GM21423 (cell line): ENCODE data around the gene NAV2.
A peak's percentile ranks its signal among the peaks of the same experiment; 100 is the strongest.
"Not testable (repeated sequence)": the region's sequence is repeated elsewhere in the genome, so short reads cannot be mapped to it uniquely, and the experiment has no call there.

ENCODE experiments used
- ATAC-seq: cut with Tn5 transposase; IDR thresholded peaks from one replicate; pipeline ENCODE4 v1.9.1; 2021; ENCODE audit warnings: mild to moderate bottlenecking, moderate library complexity; ENCODE audit not compliant: unreplicated experiment

NAV2 gene

DNA sequence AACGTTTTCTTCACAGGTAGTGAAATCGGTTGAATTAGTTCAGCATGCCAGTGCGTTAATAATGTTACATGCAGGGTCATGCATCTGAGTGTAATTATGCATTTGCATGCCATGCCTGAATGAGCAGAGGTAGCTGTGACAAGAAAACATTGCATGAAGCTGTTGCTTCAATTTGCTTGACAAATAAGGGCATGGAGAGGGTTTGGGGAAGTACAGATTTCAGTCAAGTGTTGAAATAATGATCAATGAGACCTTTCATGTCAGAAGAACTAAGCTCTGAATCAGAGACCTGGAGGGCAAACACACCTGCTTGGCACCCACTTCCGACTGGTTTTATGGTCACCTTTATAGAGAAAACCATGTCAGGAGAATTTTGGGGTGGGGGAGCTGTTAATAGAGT, 226.2 kb downstream of the NAV2 start:
- no peak for ATAC-seq

DNA sequence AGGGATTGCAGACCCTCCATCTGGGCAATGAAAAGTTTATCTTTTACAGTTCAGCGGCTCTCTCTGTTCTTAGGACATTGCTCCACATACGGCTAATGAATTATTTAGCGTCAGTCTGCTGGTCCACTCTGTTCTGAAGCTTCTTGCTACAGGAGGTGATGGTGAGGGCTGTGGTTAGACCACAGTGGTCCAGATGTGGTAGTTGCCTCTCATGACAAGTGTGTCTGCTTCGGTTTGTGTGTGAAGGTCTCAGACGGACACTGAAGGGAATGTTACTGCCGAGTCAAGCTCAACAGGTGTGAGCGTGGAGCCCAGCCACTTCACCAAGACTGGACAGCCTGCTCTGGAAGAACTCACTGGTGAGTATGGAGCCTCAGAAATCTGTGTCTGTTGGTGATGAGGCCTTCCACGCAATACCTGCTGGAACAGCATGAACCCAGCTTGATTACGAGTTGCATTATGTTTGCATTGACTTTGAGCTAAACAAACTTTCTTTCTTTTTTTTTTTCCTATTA, 226.8 kb downstream of the NAV2 start:
- no peak for ATAC-seq

DNA sequence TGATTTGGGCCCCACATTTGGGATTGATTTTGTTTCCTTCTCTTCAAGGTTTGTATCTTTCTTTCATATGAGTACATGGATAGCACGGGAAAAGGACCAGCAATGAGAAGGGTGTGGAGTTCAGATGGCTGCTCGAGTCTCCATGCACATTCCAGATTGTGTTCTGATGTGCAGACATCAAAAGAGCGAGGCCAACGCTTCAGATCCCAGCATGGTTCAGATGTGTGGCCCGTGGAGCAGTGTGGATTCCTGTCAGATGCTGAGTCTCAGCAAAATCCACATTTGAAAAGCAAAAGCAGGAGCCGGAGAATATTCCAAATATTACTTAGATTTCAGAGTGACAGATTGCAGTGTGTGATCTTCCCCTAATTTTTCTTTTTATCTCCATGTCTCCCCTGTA, 228.2 kb downstream of the NAV2 start:
- no peak for ATAC-seq

GRCh38 chr11:19946681-19947080, 234.0 kb downstream of the NAV2 start:
- no peak for ATAC-seq

- no peak for ATAC-seq
These were observed 235.0 kb downstream of the NAV2 start for GRCh38 chr11:19947537-19948114.

DNA sequence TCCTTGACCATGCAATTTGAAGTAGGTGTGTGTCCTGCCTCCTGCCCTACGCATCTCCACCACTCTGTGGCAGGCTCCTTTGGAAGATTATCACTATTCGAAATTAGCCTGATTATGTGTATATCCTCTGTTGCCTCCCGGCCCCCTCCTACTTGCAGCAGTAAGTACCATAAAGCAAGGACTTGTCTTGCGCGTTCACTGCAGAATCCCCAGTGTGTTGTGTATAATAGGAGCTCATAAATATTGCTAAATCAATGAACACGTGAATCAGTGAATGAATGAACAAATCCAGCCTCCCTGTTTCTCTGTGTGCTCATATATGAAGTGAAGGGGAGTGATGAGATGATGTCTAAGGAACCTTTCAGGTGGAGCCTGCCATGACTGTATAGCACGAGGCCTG, 237.0 kb downstream of the NAV2 start:
- no peak for ATAC-seq

DNA sequence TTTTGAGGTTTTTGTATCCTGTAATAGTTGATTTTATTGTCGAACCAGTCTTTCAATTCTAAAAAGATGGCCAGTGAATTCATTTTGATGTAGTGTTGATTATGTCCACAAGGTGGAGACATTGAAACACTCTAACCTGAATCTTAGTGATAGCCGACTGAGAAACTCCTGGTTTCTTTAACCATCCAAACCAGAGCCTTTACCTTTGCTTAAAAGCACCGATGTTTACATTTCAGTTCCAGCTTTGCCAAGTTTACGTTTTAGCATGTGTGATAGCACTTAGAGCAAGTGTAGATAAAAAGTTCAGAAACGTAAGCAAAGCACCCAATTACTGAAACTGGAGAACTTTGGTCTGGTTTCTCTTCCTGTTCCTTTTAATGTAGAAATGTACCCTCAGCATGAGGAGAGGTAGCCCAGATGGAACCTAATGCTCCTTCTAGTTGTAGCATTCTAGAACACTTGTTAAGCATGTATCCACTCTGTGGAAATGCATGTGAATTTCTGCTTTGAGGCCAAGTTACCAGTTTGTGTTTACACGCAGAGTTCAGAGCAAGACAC, 239.0 kb downstream of the NAV2 start:
- peak; percentile 83 for ATAC-seq

GRCh38 chr11:19952116-19952605, 239.5 kb downstream of the NAV2 start:
- ATAC-seq = no peak

GRCh38 chr11:19952911-19953310, 240.3 kb downstream of the NAV2 start:
- no peak for ATAC-seq

GRCh38 chr11:19953336-19953735, 240.7 kb downstream of the NAV2 start:
- ATAC-seq = no peak

DNA sequence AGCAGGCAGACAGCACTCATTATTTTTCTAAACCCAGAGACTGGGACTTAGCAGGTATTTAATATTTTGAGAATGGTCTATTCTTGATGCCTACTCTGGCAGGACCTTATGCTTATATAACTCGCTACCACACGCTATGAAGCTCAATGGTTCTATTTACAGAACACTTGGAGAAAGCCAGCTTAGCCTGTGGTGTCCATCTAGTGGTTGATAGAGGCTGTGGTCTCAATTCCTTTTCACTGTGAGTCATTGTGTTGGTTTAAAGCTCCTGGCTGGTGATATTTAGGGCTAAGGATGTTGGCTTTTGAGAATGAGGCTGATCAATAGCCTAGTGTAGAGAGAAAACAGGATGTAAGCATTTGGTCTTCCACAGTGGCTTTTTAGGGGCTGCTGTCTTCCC, 241.3 kb downstream of the NAV2 start:
- ATAC-seq = no peak

DNA sequence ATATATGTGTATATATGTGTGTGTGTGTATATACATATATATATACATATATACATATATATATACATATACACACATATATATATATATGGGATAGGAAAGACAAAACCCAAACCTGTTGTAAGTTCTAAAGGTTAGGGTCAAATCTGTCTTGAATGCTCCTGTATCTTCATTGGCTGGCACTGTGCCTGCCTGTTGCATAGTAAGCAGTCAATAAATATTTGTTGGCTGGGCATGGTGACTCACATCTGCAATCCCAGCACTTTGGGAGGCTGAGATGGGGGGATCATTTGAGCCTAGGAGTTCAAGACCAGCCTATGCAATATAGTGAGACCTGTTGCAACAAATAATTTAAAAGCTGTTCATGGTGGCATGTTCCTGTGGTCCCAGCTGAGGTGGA, 242.3 kb downstream of the NAV2 start:
- no peak for ATAC-seq

DNA sequence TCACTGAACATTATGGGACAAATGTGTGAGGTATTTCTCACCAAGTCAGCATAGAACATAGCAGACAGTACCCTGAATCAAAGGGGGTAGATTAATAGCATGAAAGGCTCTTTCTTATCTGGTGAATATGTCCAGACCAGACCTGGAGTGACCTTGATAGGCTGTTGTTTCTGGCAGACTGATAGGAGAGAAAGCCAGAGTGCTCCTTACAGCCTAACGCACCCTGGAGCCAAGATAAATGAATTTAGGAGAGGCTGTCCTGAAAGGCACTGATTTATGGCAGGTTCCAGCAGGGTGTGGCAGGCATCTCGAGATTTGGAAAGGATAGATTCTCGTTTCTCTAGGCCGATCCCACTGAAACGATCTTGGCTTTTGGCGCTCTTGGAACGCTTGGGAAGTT, 243.0 kb downstream of the NAV2 start:
- no peak for ATAC-seq

- no peak for ATAC-seq
These were observed 243.6 kb downstream of the NAV2 start for GRCh38 chr11:19956228-19956627.

GRCh38 chr11:19957294-19957943, 244.8 kb downstream of the NAV2 start:
- ATAC-seq = no peak

- ATAC-seq = no peak
These were observed 245.6 kb downstream of the NAV2 start for GRCh38 chr11:19958204-19958603.

- no peak for ATAC-seq
These were observed 246.6 kb downstream of the NAV2 start for GRCh38 chr11:19959210-19959609.

DNA sequence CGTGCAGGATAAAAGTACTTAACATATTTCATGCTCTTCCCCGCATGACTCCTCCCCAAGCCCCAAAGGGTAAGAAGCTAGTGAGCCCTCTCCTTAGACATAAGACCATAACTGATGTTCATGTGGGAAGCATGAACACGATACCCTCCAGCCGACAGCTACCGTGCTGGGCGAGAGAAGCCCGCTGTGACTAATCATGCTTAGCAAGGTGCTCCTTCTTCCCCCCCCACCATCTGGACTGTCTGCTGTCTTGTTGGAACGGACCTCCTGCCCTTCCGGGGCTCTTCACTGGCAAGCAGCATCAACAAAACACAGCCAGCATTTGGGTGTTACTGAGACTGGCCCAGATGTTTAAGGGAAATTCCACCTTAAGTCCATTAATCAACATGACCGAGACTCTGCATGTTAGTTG, 247.0 kb downstream of the NAV2 start:
- no peak for ATAC-seq

GRCh38 chr11:19960410-19960809, 247.8 kb downstream of the NAV2 start:
- ATAC-seq = not testable (repeated sequence)

DNA sequence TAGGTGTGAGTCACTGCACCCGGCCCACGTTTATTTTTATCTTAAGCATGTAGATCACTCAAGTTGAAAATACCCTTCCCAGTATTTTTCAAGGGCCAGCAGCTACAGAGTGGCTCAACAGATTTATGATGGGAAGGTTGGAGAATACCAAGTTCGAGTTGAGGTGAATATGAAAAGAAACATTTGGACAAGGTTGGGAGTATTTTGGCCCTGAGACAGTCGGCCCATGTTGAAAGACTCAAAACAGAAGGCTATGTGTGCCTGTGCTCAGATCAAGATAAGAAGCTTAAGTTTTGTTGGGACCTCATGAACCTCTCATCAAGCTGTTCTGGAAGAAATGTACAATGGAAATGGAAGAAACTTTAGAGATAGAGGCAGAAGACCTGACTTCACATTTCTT, 248.6 kb downstream of the NAV2 start:
- no peak for ATAC-seq

DNA sequence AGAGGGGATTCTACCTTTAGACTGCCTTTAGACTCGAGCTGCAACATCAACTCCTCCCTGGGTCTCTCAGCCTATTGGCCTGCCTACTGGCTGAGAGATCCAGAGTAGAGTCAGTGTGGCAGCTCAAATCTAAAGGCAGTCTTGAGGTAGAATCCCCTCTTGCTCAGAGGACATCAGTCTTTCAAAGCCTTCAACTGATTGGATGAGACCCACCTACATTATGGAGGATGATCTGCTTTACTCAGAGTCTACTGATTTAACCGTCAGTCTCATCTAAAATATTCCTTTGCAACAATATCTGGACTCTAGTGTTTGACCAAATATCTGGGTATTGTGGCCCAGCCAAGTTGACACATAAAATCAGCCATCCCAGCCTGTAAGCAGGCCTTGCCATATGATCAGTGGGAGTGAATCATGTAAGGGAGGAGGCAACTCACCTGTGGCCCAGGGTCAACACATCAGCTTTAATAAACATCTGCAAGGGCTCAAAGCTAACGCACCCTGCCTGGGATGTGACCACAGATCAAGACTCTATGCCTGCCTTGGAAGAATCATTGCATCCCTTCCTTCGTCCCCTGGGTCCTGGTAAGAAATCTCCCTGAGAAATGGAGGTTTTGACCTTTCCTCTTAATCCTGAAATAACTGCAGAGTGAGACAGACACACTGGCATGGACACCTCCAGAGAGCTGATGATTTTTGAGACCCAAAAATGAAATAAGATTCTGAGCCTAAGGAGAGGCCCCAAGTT, 249.6 kb downstream of the NAV2 start:
- ATAC-seq = no peak

DNA sequence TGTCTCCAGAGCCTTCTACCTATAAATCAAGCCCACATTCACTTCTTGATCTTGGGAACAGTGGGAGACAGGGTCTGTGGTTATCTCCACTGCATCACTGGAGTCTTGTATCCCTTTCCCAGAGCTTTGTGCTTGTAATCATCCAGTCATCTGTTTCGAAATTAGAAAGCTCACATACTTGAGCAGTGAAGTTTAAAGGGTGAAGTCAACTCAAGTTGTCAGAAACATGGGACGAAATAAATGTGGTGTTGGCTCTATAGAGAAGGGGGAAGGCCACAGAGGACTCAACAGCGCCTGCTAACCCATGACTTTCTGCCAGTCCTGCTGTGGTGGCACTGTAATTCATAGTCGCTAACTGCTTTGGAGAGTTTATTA, 250.2 kb downstream of the NAV2 start:
- no peak for ATAC-seq
